ENCODE data around the gene LCE6A.

- TF ChIP-seq POLR2A (IDR thresholded peaks at IDR 0.05), result no peak
- peak in 2 of 3 experiments; percentile 48 to 52 for TF ChIP-seq CTCF (IDR thresholded peaks at IDR 0.05)
Measured at GRCh38 chr1:152869808-152870419, 27.3 kb downstream of the LCE6A start.

Measured in testis (tissue), 2 donors.